ENCODE results near the gene SRGAP2C.
"Not testable (repeated sequence)": the region's sequence is repeated elsewhere in the genome, so short reads cannot be mapped to it uniquely, and the experiment has no call there.

GRCh38 chr1:121347476-121347875 is 162.7 kb downstream of the SRGAP2C start:
- TF ChIP-seq CTCF (IDR thresholded peaks at IDR 0.05); JUNB (IDR thresholded peaks at IDR 0.05); POLR2A (IDR thresholded peaks at IDR 0.05; ENCODE audit: low read length); CHD2 (IDR thresholded peaks at IDR 0.05; ENCODE audit: low read length, partially characterized antibody); CHD4 (IDR thresholded peaks at IDR 0.05; ENCODE audit: borderline replicate concordance); FOXS1 (CRISPR knock-in tag; IDR thresholded peaks at IDR 0.05): not testable (repeated sequence)
